SK-N-MC (cell line): ENCODE measurements around the gene BANP.
"Not testable (repeated sequence)": the region's sequence is repeated elsewhere in the genome, so short reads cannot be mapped to it uniquely, and the experiment has no call there.

Experiments
- DNase-seq: peaks from one replicate; pipeline ENCODE4 v3.0.0-alpha.2; 2011; ENCODE audit warnings: low read depth, low spot score
- H3K27ac ChIP-seq: fragments of 200-600 bp; sonication (generic); 2 replicates; pipeline ENCODE4 v1.5.1; 2016; ENCODE audit warnings: mixed run types
- H3K36me3 ChIP-seq: fragments of 200-600 bp; sonication (generic); 2 replicates; pipeline ENCODE4 v1.6.1; 2017; ENCODE audit warnings: antibody characterized with exemption, low read length, mixed read lengths; ENCODE audit not compliant: insufficient read depth
- H3K4me3 ChIP-seq: fragments of 200-600 bp; sonication (generic); 2 replicates; pipeline ENCODE4 v1.5.1; 2016
- H3K9ac ChIP-seq: fragments of 200-600 bp; sonication (generic); 2 replicates; pipeline ENCODE4 v1.8.0; 2017; ENCODE audit warnings: mixed run types, mixed read lengths; ENCODE audit not compliant: insufficient read length
- H3K9me3 ChIP-seq: fragments of 200-600 bp; sonication (generic); 2 replicates; pipeline ENCODE4 v1.6.1; 2017; ENCODE audit warnings: low read depth, mild to moderate bottlenecking, antibody characterized with exemption, low read length, moderate library complexity, mixed read lengths
- EZH2 ChIP-seq: fragments of 200-600 bp; sonication (generic); IDR thresholded peaks from one replicate; pipeline ENCODE4 v1.6.1; 2017; ENCODE audit warnings: antibody characterized with exemption
- FOXP2 ChIP-seq: optimal IDR thresholded peaks from 2 replicates; pipeline ENCODE3; 2011; ENCODE audit warnings: mild to moderate bottlenecking, moderate library complexity; ENCODE audit not compliant: insufficient read depth; ENCODE audit errors: extremely low read length, control extremely low read depth
- POLR2AphosphoS5 ChIP-seq: IDR thresholded peaks from 2 replicates; pipeline ENCODE4 v1.6.1; 2012; ENCODE audit warnings: mild to moderate bottlenecking, low read depth, low read length, borderline replicate concordance

The BANP gene

GRCh38 chr16:88093556-88094252 lies 142.5 kb downstream of the BANP start:
- H3K36me3 ChIP-seq, H3K27ac ChIP-seq, H3K9me3 ChIP-seq, DNase-seq, H3K4me3 ChIP-seq, H3K9ac ChIP-seq: not testable (repeated sequence)

- H3K9ac ChIP-seq, H3K36me3 ChIP-seq, H3K4me3 ChIP-seq, DNase-seq, H3K9me3 ChIP-seq, H3K27ac ChIP-seq: not testable (repeated sequence)
Observed at GRCh38 chr16:88094253-88094575, 143.0 kb downstream of the BANP start.

DNA sequence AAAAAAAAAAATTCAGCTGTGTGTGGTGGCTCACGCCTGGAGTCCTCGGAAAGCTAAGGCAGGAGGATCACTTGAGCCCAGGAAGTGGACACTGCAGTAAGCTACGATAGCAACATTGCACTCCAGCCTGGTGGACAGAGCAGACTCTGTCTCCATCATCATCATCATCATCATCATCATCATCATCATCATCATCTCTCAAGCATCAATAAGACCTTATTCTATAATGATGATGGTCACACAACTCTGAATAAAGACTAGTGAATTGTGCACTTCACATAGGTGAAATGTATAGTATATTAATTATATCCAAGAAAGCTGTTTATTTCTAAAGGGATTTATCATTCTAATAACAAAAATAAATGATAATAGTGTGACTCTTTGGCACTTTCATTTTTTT lies 143.7 kb downstream of the BANP start:
- H3K9me3 ChIP-seq, H3K36me3 ChIP-seq, H3K4me3 ChIP-seq, H3K9ac ChIP-seq, DNase-seq, H3K27ac ChIP-seq: not testable (repeated sequence)

GRCh38 chr16:88096659-88097058 lies 145.4 kb downstream of the BANP start:
- H3K9ac ChIP-seq, H3K27ac ChIP-seq, H3K9me3 ChIP-seq, DNase-seq, H3K36me3 ChIP-seq, H3K4me3 ChIP-seq: not testable (repeated sequence)

GRCh38 chr16:88098731-88099562 lies 147.7 kb downstream of the BANP start:
- not testable (repeated sequence) for H3K9me3 ChIP-seq, DNase-seq, H3K36me3 ChIP-seq, H3K4me3 ChIP-seq, H3K27ac ChIP-seq, H3K9ac ChIP-seq

GRCh38 chr16:88099563-88099890 lies 148.3 kb downstream of the BANP start:
- DNase-seq, result no peak
- TF ChIP-seq EZH2 (no peak), POLR2AphosphoS5 (no peak)
- H3K9ac ChIP-seq, result no peak overlapping the region
- H3K4me3 ChIP-seq, result no peak overlapping the region
- H3K9me3 ChIP-seq, result no peaks in the 10 kb centered on the region
- H3K36me3 ChIP-seq, result no peaks in the 10 kb centered on the region
- H3K27ac ChIP-seq, result no peak overlapping the region

DNA sequence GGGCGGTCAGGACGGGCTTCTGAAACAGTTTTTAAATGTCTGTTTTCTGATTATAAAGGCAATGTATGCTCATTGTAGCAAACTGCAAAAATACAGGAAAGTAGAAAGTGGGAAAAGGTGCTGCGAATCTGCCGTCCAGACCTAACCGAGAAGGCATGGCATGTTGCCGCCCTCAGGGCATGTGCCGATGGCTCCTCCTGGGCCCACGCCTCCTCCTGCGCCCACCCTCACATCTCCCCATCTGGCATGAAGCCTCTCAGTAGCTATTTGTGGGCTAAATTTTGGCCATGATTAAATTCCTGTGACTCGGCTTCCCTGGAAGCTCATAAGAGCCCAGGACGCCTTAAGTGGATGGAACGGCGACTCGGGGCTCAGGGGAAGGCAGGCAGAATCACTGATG lies 148.7 kb downstream of the BANP start:
- H3K27ac ChIP-seq, H3K4me3 ChIP-seq, DNase-seq, H3K36me3 ChIP-seq, H3K9me3 ChIP-seq, H3K9ac ChIP-seq: not testable (repeated sequence)

DNA sequence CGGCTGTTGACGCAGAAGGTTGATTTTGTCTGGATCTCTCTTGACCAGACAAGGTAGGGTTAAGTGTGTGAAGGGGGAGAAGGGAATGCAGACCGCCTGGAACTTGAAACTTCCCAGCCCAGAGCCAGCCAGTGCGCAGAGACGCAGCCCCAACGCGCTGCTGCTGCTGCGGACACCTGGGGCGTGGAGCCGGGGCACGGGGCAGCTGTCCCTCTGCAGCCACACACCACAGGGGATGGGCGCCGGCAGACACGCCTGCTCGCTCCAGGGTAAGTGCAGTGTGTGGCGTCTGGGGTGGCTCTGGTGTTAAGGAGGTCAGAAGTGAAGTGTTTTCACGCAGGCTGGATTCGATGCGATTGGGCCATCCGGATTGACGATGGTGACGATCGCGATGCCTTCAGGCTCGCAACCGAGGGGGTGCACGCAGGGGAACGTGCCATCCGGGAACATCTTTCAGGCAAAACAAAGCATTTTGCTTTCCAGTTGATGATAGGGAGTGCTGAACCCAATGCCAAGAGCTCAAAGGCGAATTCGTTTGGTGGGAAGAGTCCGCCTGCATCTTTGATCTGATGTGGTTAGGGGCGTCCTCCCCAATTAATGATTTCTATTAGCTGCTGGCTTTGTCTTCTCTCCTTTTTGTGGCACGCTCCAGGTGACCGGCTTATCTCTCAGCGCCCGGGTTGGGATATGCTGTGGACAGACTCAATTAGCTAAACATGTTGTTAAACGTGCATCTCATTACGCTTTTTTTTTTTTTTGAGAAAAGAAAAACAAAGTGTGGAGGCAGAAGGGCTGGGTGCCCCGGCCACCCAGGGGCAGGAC lies 149.8 kb downstream of the BANP start:
- not testable (repeated sequence) for H3K9ac ChIP-seq, H3K27ac ChIP-seq, H3K4me3 ChIP-seq, H3K9me3 ChIP-seq, H3K36me3 ChIP-seq, DNase-seq

- not testable (repeated sequence) for H3K36me3 ChIP-seq, H3K4me3 ChIP-seq, H3K9me3 ChIP-seq, H3K9ac ChIP-seq, DNase-seq, H3K27ac ChIP-seq
Observed at GRCh38 chr16:88101623-88102105, 150.4 kb downstream of the BANP start.

GRCh38 chr16:88102597-88102996 lies 151.4 kb downstream of the BANP start:
- no peak overlapping the region for H3K9ac ChIP-seq
- H3K36me3 ChIP-seq, result no peaks in the 10 kb centered on the region
- no peak overlapping the region for H3K4me3 ChIP-seq
- TF ChIP-seq POLR2AphosphoS5, result no peak
- no peak for TF ChIP-seq FOXP2
- TF ChIP-seq EZH2, result no peak
- H3K27ac ChIP-seq, result no peak overlapping the region
- DNase-seq, result no peak
- no peaks in the 10 kb centered on the region for H3K9me3 ChIP-seq
